DND-41 (cell line): ENCODE data around the gene MYPN.

Experiments
- ATAC-seq: fragments of 200-7000 bp; cut with Tn5 transposase; 3 replicates; pipeline ENCODE4 v1.9.1; 2021; ENCODE audit warnings: low read depth; ENCODE audit not compliant: insufficient read depth
- DNase-seq: peaks from one replicate; pipeline ENCODE4 v3.0.0-alpha.2; 2020
- H2AFZ ChIP-seq: 2 replicates; pipeline ENCODE4 v1.6.0; 2012; ENCODE audit warnings: low read depth, low read length
- H3K27ac ChIP-seq: 2 replicates; pipeline ENCODE4 v1.5.1; 2012; ENCODE audit warnings: low read length, inconsistent platforms
- H3K27me3 ChIP-seq: fragments of 200-600 bp; sonication (generic); 2 replicates; pipeline ENCODE4 v1.6.0; 2012; ENCODE audit warnings: low read length, mild to moderate bottlenecking, inconsistent platforms; ENCODE audit not compliant: insufficient read depth, poor library complexity
- H3K36me3 ChIP-seq: 2 replicates; pipeline ENCODE4 v1.5.1; 2012; ENCODE audit warnings: low read length, inconsistent platforms; ENCODE audit not compliant: insufficient read depth
- H3K4me1 ChIP-seq: 2 replicates; pipeline ENCODE4 v1.5.1; 2012; ENCODE audit warnings: mild to moderate bottlenecking, low read length; ENCODE audit not compliant: insufficient read depth
- H3K4me2 ChIP-seq: 2 replicates; pipeline ENCODE4 v1.6.0; 2012; ENCODE audit warnings: mild to moderate bottlenecking, moderate library complexity, low read length, inconsistent platforms; ENCODE audit not compliant: insufficient read depth
- H3K4me3 ChIP-seq, 2 experiments: fragments of 200-600 bp in 1 of 2; shearing (Covaris generic) in 1 of 2; 2 replicates each; pipeline ENCODE4 v1.5.1; 2012 to 2016; ENCODE audit warnings: inconsistent platforms in 2 of 2, low read length in 2 of 2, mild to moderate bottlenecking in 2 of 2, low read depth in 1 of 2, moderate library complexity in 1 of 2
- H3K79me2 ChIP-seq: 2 replicates; pipeline ENCODE4 v1.6.0; 2012; ENCODE audit warnings: low read length, inconsistent platforms; ENCODE audit not compliant: insufficient read depth
- H3K9ac ChIP-seq: 2 replicates; pipeline ENCODE4 v1.6.0; 2012; ENCODE audit warnings: low read depth, mild to moderate bottlenecking, inconsistent platforms, low read length, moderate library complexity
- H3K9me3 ChIP-seq: 2 replicates; pipeline ENCODE4 v1.5.1; 2012; ENCODE audit warnings: low read length, moderate library complexity, mild to moderate bottlenecking, inconsistent platforms; ENCODE audit not compliant: insufficient read depth, severe bottlenecking
- H4K20me1 ChIP-seq: 2 replicates; pipeline ENCODE4 v1.6.0; 2012; ENCODE audit warnings: low read length; ENCODE audit not compliant: insufficient read depth
- EZH2 ChIP-seq: IDR thresholded peaks from 3 replicates; pipeline ENCODE4 v1.6.1; 2012; ENCODE audit warnings: borderline replicate concordance, low read depth, mild to moderate bottlenecking, moderate library complexity, low read length, inconsistent platforms; ENCODE audit not compliant: severe bottlenecking
- TF ChIP-seq, protein P1 (sequence below): IDR thresholded peaks from 2 replicates; pipeline ENCODE4 v1.5.1; 2012; ENCODE audit warnings: borderline replicate concordance, low read length, moderate library complexity, mild to moderate bottlenecking; ENCODE audit not compliant: poor library complexity, severe bottlenecking; ENCODE audit errors: extremely low read depth

MYPN gene

DNA sequence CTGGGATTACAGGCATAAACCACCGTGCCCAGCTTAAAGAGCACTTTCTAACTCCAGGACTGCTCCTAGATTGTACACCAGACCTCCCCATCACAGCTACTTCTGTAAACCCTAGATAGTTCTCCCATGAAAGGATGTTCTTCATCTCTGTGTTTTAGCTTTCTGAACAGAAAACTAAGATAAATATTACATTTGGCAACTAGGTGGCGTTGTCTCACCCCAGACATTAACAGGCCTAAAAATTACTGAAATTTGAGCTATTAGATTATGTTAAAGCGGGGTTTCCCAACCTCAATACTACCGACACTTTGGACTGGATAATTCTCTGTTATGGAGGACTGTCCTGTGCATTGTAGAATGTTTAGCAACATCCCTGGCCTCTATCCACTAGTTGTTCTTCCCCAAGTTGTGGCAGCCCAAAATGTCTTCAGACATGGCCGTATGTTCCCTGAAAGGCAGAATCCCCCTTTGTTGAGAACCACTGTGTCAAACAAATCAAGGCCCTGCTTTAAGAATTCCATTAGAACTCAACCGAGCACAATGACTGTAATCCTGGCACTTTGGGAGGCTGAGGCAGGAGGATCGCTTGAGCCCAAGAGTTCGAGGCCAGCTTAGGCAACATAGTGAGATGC is 103.5 kb downstream of the MYPN start:
- Histone ChIP-seq H2AFZ (0 out of 2 replicates have a peak overlapping the region, but pooled peaks have one; percentile 11), H3K27me3 (peaks cover 2% of the 10 kb centered on the region), H4K20me1 (no peaks in the 10 kb centered on the region), H3K79me2 (no peaks in the 10 kb centered on the region), H3K9me3 (no peaks in the 10 kb centered on the region), H3K4me1 (no peaks in the 10 kb centered on the region), H3K27ac (no peak overlapping the region), H3K4me2 (no peak overlapping the region), H3K9ac (no peak overlapping the region), H3K4me3 (no peak overlapping the region), H3K36me3 (no peaks in the 10 kb centered on the region)
- TF ChIP-seq, protein P1, sequence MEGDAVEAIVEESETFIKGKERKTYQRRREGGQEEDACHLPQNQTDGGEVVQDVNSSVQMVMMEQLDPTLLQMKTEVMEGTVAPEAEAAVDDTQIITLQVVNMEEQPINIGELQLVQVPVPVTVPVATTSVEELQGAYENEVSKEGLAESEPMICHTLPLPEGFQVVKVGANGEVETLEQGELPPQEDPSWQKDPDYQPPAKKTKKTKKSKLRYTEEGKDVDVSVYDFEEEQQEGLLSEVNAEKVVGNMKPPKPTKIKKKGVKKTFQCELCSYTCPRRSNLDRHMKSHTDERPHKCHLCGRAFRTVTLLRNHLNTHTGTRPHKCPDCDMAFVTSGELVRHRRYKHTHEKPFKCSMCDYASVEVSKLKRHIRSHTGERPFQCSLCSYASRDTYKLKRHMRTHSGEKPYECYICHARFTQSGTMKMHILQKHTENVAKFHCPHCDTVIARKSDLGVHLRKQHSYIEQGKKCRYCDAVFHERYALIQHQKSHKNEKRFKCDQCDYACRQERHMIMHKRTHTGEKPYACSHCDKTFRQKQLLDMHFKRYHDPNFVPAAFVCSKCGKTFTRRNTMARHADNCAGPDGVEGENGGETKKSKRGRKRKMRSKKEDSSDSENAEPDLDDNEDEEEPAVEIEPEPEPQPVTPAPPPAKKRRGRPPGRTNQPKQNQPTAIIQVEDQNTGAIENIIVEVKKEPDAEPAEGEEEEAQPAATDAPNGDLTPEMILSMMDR, result peak; percentile 78
- no peak for TF ChIP-seq EZH2
- DNase-seq (peak; percentile 5), ATAC-seq (peak; percentile 64; the same call in 2 of the 3 replicates)

DNA sequence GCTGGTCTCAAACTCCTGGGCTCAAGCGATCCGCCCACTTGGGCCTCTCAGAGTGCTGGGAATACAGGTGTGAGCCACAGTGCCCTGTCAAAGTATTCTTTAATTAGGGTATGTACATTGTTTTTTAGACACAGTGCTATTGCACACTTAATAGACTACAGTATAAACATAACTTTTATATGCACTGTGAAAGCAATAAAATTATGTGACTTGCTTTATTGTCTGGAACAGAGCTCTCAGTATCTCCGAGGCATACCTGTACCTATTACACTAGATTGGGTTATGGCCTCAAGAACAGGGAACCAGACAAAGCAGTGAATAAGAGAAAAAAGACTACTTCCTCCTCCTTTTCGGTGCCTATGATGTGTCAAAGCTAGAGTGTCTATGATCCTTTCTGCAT is 109.5 kb downstream of the MYPN start:
- Histone ChIP-seq H3K27me3 (peaks cover 3% of the 10 kb centered on the region), H3K27ac (no peak overlapping the region), H3K4me1 (no peaks in the 10 kb centered on the region), H3K4me2 (no peak overlapping the region), H3K9ac (no peak overlapping the region), H3K4me3 (no peak overlapping the region), H3K9me3 (no peaks in the 10 kb centered on the region), H2AFZ (no peak overlapping the region), H4K20me1 (no peaks in the 10 kb centered on the region), H3K79me2 (no peaks in the 10 kb centered on the region), H3K36me3 (no peaks in the 10 kb centered on the region)
- DNase-seq (no peak), ATAC-seq (no peak)
- TF ChIP-seq, protein P1, result no peak

DNA sequence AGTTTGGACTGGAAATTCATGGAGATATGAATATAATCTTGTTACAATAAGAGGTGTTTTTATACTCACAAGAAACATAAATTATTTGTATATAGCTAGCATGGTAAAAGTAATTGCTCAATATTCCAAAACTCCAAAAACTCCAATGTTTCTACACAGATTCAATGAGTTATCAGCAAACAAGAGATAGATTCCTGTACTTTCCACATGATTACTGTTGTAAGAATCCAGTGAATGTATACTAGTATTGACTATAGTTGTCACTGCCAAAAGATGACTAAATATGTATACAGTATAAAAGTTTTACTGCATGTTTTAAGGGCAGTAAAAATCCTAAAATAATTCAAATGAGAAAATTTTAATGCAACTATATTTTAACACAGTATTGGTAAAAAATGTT is 111.9 kb downstream of the MYPN start:
- no peak for ATAC-seq
- H3K36me3 ChIP-seq, result no peaks in the 10 kb centered on the region
- DNase-seq, result no peak
- no peaks in the 10 kb centered on the region for H3K9me3 ChIP-seq
- no peaks in the 10 kb centered on the region for H3K4me1 ChIP-seq
- H3K27ac ChIP-seq, result no peak overlapping the region
- no peak overlapping the region for H3K9ac ChIP-seq
- H3K27me3 ChIP-seq, result peaks cover 3% of the 10 kb centered on the region
- H2AFZ ChIP-seq, result no peak overlapping the region
- TF ChIP-seq, protein P1, result no peak
- TF ChIP-seq EZH2, result no peak
- H3K79me2 ChIP-seq, result no peaks in the 10 kb centered on the region
- H3K4me2 ChIP-seq, result no peak overlapping the region
- H3K4me3 ChIP-seq, result no peak overlapping the region
- H4K20me1 ChIP-seq, result no peaks in the 10 kb centered on the region

DNA sequence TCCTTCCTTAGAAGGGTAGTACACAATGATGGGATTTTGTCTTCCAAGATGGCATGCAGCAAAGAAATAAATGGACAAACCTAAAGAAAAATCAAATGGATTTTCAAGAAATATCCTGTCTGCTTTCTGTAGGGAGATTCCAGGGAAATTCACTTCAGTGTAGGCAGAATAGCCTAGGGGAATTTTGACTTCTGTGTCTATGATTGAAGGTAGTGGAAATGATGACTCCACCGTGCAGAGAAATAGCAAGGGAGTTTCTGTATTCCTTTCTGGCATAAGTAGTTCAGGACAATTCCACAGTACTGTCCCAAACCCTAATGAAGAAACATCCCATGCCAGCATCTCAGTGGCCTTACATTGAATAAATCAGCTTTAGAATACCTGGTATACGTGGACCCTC is 113.1 kb downstream of the MYPN start:
- no peak for ATAC-seq
- Histone ChIP-seq H3K9ac (no peak overlapping the region), H3K36me3 (no peaks in the 10 kb centered on the region), H2AFZ (no peak overlapping the region), H3K4me1 (no peaks in the 10 kb centered on the region), H4K20me1 (no peaks in the 10 kb centered on the region), H3K27ac (no peak overlapping the region), H3K79me2 (no peaks in the 10 kb centered on the region), H3K4me2 (no peak overlapping the region), H3K27me3 (peaks cover 3% of the 10 kb centered on the region), H3K4me3 (no peak overlapping the region), H3K9me3 (no peaks in the 10 kb centered on the region)
- no peak for DNase-seq
- no peak for TF ChIP-seq EZH2
- TF ChIP-seq, protein P1, result no peak
